NOMO-1 treated with dmso at 0.1 percent for 144 hours (cell line): ENCODE measurements around the gene HTT-AS.
A peak's percentile ranks its signal among the peaks of the same experiment; 100 is the strongest.

Source experiments
- DNase-seq: peaks from one replicate; lab custom pipeline; 2025; ENCODE audit not compliant: unreplicated experiment; lab: John Stamatoyannopoulos, UW

The HTT-AS gene

GRCh38 chr4:3091464-3091863, 17.1 kb upstream of the HTT-AS start:
- DNase-seq: no peak

GRCh38 chr4:3087115-3087797, 12.9 kb upstream of the HTT-AS start:
- no peak for DNase-seq

- DNase-seq: no peak
These were observed 11.8 kb upstream of the HTT-AS start for GRCh38 chr4:3085948-3086670.

GRCh38 chr4:3083732-3084131, 9.4 kb upstream of the HTT-AS start:
- no peak for DNase-seq

- no peak for DNase-seq
These were observed 8.7 kb upstream of the HTT-AS start for GRCh38 chr4:3082925-3083515.

- DNase-seq: peak; percentile 1
These were observed 5.4 kb upstream of the HTT-AS start for GRCh38 chr4:3079694-3080123.

GRCh38 chr4:3077796-3078195, 3.5 kb upstream of the HTT-AS start:
- peak; percentile 6 for DNase-seq

GRCh38 chr4:3075652-3075981, 1.3 kb upstream of the HTT-AS start:
- no peak for DNase-seq

GRCh38 chr4:3074846-3075651, 711 bp upstream of the HTT-AS start:
- DNase-seq: peak; percentile 61

- no peak for DNase-seq
These were observed 920 bp downstream of the HTT-AS start for GRCh38 chr4:3073158-3074077.

- no peak for DNase-seq
These were observed 2.5 kb downstream of the HTT-AS start for GRCh38 chr4:3071811-3072210.

- no peak for DNase-seq
These were observed 3.4 kb downstream of the HTT-AS start for GRCh38 chr4:3070709-3071500.

- DNase-seq: no peak
These were observed 4.6 kb downstream of the HTT-AS start for GRCh38 chr4:3069661-3070199.

- no peak for DNase-seq
These were observed 6.8 kb downstream of the HTT-AS start for GRCh38 chr4:3067473-3068001.

GRCh38 chr4:3066836-3067400, 7.4 kb downstream of the HTT-AS start:
- no peak for DNase-seq

- DNase-seq: no peak
These were observed 8.8 kb downstream of the HTT-AS start for GRCh38 chr4:3065551-3065950.

- DNase-seq: peak; percentile 68
These were observed 11.9 kb downstream of the HTT-AS start for GRCh38 chr4:3062471-3062870.

- DNase-seq: no peak
These were observed 13.4 kb downstream of the HTT-AS start for GRCh38 chr4:3060946-3061345.

GRCh38 chr4:3059943-3060342, 14.4 kb downstream of the HTT-AS start:
- no peak for DNase-seq
